Transverse colon (tissue), 4 donors: ENCODE data around the gene CAMTA1.

Source experiments
- EP300 ChIP-seq: sonication (generic); formaldehyde crosslinking; IDR thresholded peaks from one replicate; pipeline ENCODE4 v1.6.1; 2017; ENCODE audit warnings: antibody characterized with exemption, low read depth
- POLR2A ChIP-seq: fragments of 450-650 bp; IDR thresholded peaks from one replicate; pipeline ENCODE4 v1.6.1; 2016; ENCODE audit warnings: antibody characterized with exemption, mild to moderate bottlenecking, moderate library complexity
- POLR2AphosphoS5 ChIP-seq, 3 donors: sonication (generic); formaldehyde crosslinking; IDR thresholded peaks; one replicate each; pipeline ENCODE4 v1.6.1; 2016; ENCODE audit warnings: antibody characterized with exemption in 3 of 3
- TF ChIP-seq, protein P1 (sequence below), 5 experiments: fragments of 200-600 bp in 3 of 5; fragments of 450-650 bp in 2 of 5; sonication (generic) in 3 of 5; IDR thresholded peaks; 1 replicate in 2 of 5; 2 replicates in 3 of 5; pipeline ENCODE4 v1.5.1; 2016 to 2017; ENCODE audit warnings: antibody characterized with exemption in 5 of 5, inconsistent platforms in 3 of 5, mild to moderate bottlenecking in 2 of 5, moderate library complexity in 1 of 5

DNA sequence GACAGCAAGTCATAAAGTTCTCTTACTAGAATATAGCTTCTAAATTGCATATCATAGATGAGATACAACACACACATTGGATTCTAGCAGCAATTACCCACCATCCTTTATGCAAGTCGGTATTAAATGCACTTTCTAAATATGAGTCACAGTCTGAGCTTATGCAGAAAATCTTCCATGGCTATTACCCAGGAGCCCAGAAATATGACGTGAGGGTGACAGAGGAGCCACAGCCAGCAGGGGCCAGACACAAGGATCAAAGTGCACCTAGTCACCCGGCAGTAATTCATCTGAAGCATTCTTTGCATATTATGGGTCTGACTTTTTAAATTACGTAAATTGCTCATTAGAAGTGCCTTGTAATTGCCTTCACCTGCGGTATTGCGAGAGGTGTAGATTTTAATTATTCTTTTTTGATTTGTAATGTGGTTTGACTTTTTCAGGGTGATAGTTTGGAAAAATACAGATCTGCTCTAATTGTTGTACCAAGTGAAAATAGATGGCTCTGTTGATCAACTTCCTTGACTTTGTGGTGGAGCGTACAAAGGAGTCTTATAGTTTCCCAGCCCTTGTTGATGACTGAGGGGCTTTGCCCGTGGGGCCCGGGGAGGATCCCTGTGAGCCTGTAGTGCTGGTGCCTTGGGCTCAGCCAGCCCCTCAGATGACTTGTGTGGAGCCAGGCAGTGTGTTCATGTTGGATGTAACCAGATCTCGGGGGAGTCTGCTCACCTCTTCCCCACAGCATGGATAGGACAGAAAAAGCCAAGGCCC lies 515.8 kb downstream of the CAMTA1 start:
- no peak for TF ChIP-seq POLR2A
- TF ChIP-seq, protein P1, sequence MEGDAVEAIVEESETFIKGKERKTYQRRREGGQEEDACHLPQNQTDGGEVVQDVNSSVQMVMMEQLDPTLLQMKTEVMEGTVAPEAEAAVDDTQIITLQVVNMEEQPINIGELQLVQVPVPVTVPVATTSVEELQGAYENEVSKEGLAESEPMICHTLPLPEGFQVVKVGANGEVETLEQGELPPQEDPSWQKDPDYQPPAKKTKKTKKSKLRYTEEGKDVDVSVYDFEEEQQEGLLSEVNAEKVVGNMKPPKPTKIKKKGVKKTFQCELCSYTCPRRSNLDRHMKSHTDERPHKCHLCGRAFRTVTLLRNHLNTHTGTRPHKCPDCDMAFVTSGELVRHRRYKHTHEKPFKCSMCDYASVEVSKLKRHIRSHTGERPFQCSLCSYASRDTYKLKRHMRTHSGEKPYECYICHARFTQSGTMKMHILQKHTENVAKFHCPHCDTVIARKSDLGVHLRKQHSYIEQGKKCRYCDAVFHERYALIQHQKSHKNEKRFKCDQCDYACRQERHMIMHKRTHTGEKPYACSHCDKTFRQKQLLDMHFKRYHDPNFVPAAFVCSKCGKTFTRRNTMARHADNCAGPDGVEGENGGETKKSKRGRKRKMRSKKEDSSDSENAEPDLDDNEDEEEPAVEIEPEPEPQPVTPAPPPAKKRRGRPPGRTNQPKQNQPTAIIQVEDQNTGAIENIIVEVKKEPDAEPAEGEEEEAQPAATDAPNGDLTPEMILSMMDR (IDR thresholded peaks at IDR 0.05), result peak in 1 of 5 experiments; percentile 22
- TF ChIP-seq EP300, result no peak
- TF ChIP-seq POLR2AphosphoS5 (IDR thresholded peaks at IDR 0.05), result no peak
